ENCODE data around the gene SERPINF2.

GRCh38 chr17:1759529-1759928 is 16.9 kb downstream of the SERPINF2 start:
- TF ChIP-seq POLR2AphosphoS5 (IDR thresholded peaks at IDR 0.05): no peak
- no peak for TF ChIP-seq CTCF (IDR thresholded peaks at IDR 0.05)
- TF ChIP-seq POLR2A (IDR thresholded peaks at IDR 0.05): no peak

Measured in breast epithelium (tissue), 3 donors.